D721Med (cell line): ENCODE data around the gene LDHB.
"Not testable (repeated sequence)": the region's sequence is repeated elsewhere in the genome, so short reads cannot be mapped to it uniquely, and the experiment has no call there.

ENCODE experiments used
- DNase-seq: peaks from one replicate; pipeline ENCODE4 v3.0.0; 2011; ENCODE audit warnings: low spot score; ENCODE audit not compliant: insufficient read length
- FAIRE-seq: peaks from 2 replicates; lab custom pipeline; 2011; peaks lifted over from hg19 to GRCh38; lab: Jason Lieb, UNC
- TF ChIP-seq, protein P1 (sequence below): IDR thresholded peaks from 2 replicates; pipeline ENCODE4 v1.5.1; 2012; ENCODE audit warnings: mild to moderate bottlenecking, control low read depth; ENCODE audit not compliant: insufficient read depth; ENCODE audit errors: missing control alignments

The LDHB gene

DNA sequence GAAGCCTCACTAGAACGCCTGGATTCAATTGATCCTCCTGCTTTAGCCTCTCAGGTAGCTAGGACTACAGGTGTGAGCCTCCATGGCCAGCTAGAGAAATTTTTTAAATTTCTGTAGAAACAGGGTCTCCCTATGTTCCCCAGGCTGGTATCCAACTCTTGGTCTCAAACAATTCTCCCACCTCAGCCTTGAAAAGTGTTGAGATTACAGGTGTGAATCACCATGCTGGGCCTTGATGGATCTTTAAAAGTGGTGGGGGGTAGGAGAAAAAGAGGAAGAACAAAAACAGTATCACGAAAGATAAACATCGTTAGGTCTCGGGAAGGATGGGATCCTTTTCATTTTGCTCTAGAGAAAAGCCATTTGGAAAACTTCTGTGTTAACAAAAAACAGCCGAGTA, 57.4 kb downstream of the LDHB start:
- TF ChIP-seq, protein P1, sequence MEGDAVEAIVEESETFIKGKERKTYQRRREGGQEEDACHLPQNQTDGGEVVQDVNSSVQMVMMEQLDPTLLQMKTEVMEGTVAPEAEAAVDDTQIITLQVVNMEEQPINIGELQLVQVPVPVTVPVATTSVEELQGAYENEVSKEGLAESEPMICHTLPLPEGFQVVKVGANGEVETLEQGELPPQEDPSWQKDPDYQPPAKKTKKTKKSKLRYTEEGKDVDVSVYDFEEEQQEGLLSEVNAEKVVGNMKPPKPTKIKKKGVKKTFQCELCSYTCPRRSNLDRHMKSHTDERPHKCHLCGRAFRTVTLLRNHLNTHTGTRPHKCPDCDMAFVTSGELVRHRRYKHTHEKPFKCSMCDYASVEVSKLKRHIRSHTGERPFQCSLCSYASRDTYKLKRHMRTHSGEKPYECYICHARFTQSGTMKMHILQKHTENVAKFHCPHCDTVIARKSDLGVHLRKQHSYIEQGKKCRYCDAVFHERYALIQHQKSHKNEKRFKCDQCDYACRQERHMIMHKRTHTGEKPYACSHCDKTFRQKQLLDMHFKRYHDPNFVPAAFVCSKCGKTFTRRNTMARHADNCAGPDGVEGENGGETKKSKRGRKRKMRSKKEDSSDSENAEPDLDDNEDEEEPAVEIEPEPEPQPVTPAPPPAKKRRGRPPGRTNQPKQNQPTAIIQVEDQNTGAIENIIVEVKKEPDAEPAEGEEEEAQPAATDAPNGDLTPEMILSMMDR = no peak
- FAIRE-seq (no peak), DNase-seq (no peak)

DNA sequence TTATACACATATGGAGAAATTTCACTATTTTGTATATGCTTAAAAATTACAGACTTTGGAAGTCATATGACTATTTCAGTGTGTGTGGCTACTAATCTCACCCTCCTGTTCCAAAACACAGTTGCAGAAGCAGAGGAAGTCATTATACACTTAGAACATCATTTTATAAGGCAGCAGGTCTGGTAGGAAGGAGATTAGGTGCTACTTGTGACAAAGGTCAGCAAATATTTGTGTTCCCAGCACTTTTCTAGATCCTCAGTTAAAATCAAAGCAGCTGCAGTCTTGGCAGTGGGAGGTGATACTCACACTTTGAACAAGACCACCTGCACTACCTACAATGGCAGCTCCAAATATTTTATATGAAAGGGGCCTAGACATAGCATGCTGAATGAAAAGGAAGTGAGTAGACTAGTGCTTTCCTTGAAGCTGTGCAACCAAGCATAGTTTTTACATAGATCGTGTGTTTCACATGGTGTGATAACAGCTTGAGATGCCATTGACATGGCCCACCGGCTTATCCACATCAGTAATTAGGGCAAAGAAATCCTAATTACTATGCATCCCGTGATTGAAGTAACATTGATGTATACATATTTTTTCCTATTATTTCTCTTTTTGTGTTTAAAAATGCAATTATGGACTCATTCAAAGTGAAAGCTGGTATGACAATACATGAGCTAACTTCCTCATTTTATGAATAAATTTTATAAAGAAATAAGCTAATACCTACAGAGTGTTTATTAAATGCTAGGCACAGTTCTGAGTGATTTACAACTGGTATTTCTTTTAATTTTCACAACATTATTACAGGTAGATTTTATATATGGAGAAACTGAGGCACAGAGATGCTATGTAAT, 58.3 kb downstream of the LDHB start:
- FAIRE-seq = no peak
- TF ChIP-seq, protein P1 = no peak

DNA sequence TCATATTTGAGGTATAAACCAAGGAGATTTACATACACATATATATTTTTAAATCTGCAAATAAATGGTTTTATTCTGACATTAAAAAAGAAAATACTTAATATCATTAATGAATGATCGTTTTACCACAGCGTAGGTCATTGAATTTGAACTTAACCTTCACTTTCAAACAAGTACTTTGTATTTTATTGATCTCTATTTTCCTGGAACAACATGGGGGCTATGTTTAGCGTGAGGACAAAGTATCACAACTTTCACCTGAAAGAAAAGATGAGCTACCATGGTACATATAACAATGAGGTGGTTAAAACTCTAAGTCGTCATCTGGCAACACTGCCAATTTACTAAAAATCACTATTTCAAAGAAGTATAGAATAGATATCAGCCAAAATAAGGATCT, 59.0 kb downstream of the LDHB start:
- FAIRE-seq (no peak), DNase-seq (no peak)
- TF ChIP-seq, protein P1 = no peak

More for the DNA sequence above, 58.3 kb downstream of the LDHB start:
- no peak for DNase-seq

DNA sequence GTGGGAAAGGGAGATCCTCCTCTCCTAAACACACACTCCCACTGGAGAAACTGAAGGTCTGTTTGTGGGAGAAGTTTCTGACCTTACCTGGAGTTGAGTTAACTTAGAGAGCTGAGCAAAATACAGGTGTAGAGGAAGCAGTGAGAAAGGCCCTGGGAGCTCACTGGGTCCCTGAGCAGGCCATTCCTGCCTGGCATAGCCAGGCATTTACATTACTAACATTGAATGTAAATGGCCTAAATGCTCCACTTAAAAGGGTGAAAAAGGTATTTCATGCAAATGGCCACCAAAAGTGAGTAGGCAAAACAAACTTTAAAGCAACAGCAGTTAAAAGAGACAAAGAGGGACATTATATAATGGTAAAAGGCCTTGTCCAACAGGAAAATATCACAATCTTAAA, 62.3 kb downstream of the LDHB start:
- not testable (repeated sequence) for DNase-seq, FAIRE-seq

DNA sequence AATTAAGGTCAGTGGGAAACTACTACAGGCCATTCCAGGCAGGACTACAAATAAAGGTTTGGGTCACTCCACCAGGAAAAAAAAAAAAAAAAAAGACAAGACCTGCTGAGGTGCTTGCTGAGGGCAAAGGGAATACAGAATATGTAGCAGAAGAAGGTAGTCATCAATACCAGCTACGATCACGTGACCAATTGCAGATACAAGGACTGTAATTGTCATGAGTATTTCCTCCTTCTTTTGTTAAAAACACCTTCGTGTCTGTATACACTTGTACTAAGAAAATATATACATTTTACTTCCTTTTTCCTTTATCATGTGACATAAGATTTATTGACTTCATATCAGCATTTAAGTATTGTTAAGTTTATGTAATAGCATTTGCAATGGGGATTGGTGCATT, 72.2 kb downstream of the LDHB start:
- TF ChIP-seq, protein P1 = no peak
- FAIRE-seq = no peak
- no peak for DNase-seq
